Epithelial cell of proximal tubule (primary cell): ENCODE measurements around the gene ZDHHC11B. TPM values are rescaled to one million over a fixed set of nuclear protein-coding genes. Genes with fewer than 3 reads are reported as not detected.
"Not testable (repeated sequence)": the region's sequence is repeated elsewhere in the genome, so short reads cannot be mapped to it uniquely, and the experiment has no call there.

Experiments used
- DNase-seq: peaks from one replicate; pipeline ENCODE4 v3.0.0-alpha.2; 2011; ENCODE audit warnings: low read depth
- H3K4me3 ChIP-seq: 2 replicates; pipeline ENCODE4 v1.5.1; 2011; ENCODE audit warnings: low read depth, mild to moderate bottlenecking, low read length
- total RNA-seq: library from RNA; depleted of rRNA; stranded (reverse); fragments of >200 nt; gene quantifications from 2 replicates; pipeline ENCODE4 v1.2.3, GENCODE V29; 2015
- TF ChIP-seq, protein P1 (sequence below): conservative IDR thresholded peaks from 2 replicates; pipeline ENCODE4 v1.5.1; 2012; ENCODE audit warnings: low read depth, mild to moderate bottlenecking, low read length

ZDHHC11B gene
- total RNA-seq, 1 donor from 2014 or later, result not detected

GRCh38 chr5:757346-757930 lies 27.1 kb downstream of the ZDHHC11B start:
- DNase-seq, result no peak
- no peak overlapping the region for H3K4me3 ChIP-seq
- TF ChIP-seq, protein P1, sequence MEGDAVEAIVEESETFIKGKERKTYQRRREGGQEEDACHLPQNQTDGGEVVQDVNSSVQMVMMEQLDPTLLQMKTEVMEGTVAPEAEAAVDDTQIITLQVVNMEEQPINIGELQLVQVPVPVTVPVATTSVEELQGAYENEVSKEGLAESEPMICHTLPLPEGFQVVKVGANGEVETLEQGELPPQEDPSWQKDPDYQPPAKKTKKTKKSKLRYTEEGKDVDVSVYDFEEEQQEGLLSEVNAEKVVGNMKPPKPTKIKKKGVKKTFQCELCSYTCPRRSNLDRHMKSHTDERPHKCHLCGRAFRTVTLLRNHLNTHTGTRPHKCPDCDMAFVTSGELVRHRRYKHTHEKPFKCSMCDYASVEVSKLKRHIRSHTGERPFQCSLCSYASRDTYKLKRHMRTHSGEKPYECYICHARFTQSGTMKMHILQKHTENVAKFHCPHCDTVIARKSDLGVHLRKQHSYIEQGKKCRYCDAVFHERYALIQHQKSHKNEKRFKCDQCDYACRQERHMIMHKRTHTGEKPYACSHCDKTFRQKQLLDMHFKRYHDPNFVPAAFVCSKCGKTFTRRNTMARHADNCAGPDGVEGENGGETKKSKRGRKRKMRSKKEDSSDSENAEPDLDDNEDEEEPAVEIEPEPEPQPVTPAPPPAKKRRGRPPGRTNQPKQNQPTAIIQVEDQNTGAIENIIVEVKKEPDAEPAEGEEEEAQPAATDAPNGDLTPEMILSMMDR, result no peak

GRCh38 chr5:756865-757345 lies 27.6 kb downstream of the ZDHHC11B start:
- TF ChIP-seq, protein P1, result no peak
- no peak overlapping the region for H3K4me3 ChIP-seq
- no peak for DNase-seq

DNA sequence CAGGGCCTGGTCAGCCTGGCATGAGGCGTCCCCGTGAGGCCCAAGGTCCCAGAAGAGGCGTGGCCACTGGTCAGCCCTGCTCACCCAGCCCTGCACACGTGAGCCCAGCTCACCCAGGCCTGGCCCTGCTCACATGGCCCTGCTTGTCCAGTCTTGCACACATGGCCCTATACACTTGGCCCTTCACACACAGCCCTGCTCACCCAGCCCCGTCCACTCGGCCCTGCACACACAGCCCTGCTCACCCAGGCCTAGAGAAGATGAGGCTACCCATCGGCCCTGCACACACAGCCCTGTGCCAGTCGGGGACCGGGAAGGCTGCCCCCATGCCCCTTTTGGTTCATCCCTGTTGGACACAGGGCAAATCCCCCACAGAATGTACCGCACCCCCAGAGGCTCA lies 28.4 kb downstream of the ZDHHC11B start:
- TF ChIP-seq, protein P1, result no peak
- no peak overlapping the region for H3K4me3 ChIP-seq
- no peak for DNase-seq

GRCh38 chr5:754143-754632 lies 30.3 kb downstream of the ZDHHC11B start:
- not testable (repeated sequence) for H3K4me3 ChIP-seq

GRCh38 chr5:753567-754142 lies 30.9 kb downstream of the ZDHHC11B start:
- H3K4me3 ChIP-seq, DNase-seq: not testable (repeated sequence)

More at GRCh38 chr5:754143-754632, 30.3 kb downstream of the ZDHHC11B start:
- DNase-seq, result not testable (repeated sequence)

- DNase-seq, H3K4me3 ChIP-seq: not testable (repeated sequence)
Measured at GRCh38 chr5:752532-753115, 31.9 kb downstream of the ZDHHC11B start.

DNA sequence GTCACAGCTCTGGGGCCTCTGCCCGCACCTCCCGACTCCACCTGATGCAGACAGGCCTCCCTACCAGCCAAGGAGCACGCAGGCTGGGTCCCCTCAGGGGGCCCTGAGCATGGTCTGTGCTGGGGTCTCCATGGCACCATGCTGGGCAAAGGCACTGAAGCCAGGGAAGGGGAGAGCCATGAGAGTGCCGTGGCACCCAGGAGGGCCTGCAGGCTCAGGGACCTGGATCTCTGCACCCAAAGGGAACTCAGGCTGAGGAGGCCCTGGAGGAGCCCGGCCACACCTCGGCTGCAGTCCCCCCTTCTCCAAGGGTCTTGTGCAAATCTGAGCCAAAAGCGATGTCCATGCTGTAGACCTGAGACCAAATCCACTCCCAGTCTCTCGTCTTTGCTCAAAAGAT lies 32.5 kb downstream of the ZDHHC11B start:
- not testable (repeated sequence) for H3K4me3 ChIP-seq, DNase-seq

GRCh38 chr5:751496-751895 lies 33.0 kb downstream of the ZDHHC11B start:
- TF ChIP-seq, protein P1, result no peak
- H3K4me3 ChIP-seq, result no peak overlapping the region
- no peak for DNase-seq

DNA sequence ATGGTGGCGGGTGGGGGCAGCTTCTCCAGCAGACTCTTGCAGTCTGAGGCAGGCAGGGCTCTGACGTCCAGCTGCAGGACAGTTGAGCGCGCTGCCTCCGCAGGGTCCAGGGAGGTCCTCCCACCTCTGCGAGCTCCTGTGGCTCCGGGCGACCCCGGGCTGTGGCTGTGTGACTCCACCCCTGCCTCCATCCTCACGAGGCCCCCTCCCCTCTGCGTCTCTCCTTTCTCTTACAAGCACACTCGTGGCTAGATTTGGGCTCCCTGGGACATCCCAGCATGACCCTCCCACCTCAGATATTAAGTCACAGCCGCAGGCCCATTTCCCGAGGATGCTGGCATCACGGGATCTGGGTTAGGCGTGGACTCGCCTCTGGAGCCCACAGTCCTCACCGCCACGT lies 34.3 kb downstream of the ZDHHC11B start:
- not testable (repeated sequence) for H3K4me3 ChIP-seq, DNase-seq
